Spleen (tissue), 7 donors: ENCODE data around the gene NRXN3.

ENCODE experiments used
- CTCF ChIP-seq, 11 experiments: fragments of 200-600 bp in 7 of 11; fragments of 450-650 bp in 4 of 11; sonication (generic) in 4 of 11; IDR thresholded peaks in 8 of 11; conservative IDR thresholded peaks in 3 of 11; 1 replicate in 7 of 11; 2 replicates in 4 of 11; pipeline versions ENCODE4 v1.4.0 to v1.8.0; 2016 to 2021; ENCODE audit warnings: antibody characterized with exemption in 11 of 11, inconsistent platforms in 4 of 11, mild to moderate bottlenecking in 1 of 11
- POLR2A ChIP-seq, 3 donors: fragments of 450-650 bp; IDR thresholded peaks; one replicate each; pipeline ENCODE4 v1.5.1; 2017; ENCODE audit warnings: antibody characterized with exemption in 3 of 3, mild to moderate bottlenecking in 1 of 3
- donor health status: DM: no; HTN: no; CAD: no; lungs with moderate emphysema.
- donor health status: DM: no; HTN: no; CAD: no.
- donor health status: DM: no; HTN: no; CAD: no.

DNA sequence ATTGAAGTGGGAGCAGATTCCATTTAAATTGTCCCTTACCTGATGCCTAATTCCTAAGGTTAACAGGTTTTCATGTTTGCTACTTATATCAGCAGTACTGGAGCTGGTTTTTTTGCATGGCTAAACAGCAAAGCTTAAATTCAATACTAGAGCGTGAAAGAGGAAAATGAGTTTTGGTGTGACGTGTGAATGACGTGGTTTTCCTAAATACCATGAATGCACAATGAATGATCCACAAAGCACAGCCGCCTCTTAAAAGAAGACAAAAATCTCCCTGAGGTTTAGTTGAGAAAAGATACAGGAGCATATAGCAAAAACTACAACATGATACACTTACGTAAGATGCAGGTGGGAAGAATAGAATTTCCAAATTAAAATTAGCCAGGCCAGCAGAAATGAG is 1310.0 kb downstream of the NRXN3 start:
- TF ChIP-seq POLR2A (IDR thresholded peaks at IDR 0.05): no peak
- no peak for TF ChIP-seq CTCF (IDR thresholded peaks at IDR 0.05 in 8 of 11, conservative IDR thresholded peaks at IDR 0.05 in 3 of 11)
